Activated B cell treated with CpG ODN at 0.5 μM for 24 hours (primary cell): ENCODE data around the gene FBH1. TPM values are rescaled to one million over a fixed set of nuclear protein-coding genes. Genes with fewer than 3 reads are reported as not detected.

Source experiments
- ATAC-seq: fragments of 200-7000 bp; cut with Tn5 transposase; one replicate; pipeline ENCODE4 v1.10.0; 2021; ENCODE audit warnings: low read depth, mild to moderate bottlenecking, moderate library complexity
- CTCF ChIA-PET: fragments of 350-600 bp; sonication (Branson Sonifier 250); formaldehyde crosslinking; loops from one replicate; lab custom pipeline; 2021; ENCODE audit warnings: antibody characterized with exemption; lab: Charles Lee
- POLR2A ChIA-PET: fragments of 350-600 bp; sonication (Branson Sonifier 250); formaldehyde crosslinking; loops from one replicate; lab custom pipeline; 2021; ENCODE audit warnings: antibody characterized with exemption; lab: Charles Lee
- DNase-seq: peaks from one replicate; pipeline ENCODE4 v3.0.0; 2022
- H3K27ac Mint-ChIP-seq: one replicate; pipeline ENCODE4 v1.8.0; 2020; ENCODE audit warnings: mixed read lengths
- H3K27me3 Mint-ChIP-seq: one replicate; pipeline ENCODE4 v1.8.0; 2021; ENCODE audit warnings: mixed read lengths
- H3K36me3 Mint-ChIP-seq: one replicate; pipeline ENCODE4 v1.8.0; 2021; ENCODE audit warnings: low read depth, mixed read lengths
- H3K4me1 Mint-ChIP-seq: one replicate; pipeline ENCODE4 v1.8.0; 2021; ENCODE audit warnings: mixed read lengths
- H3K4me3 Mint-ChIP-seq: one replicate; pipeline ENCODE4 v1.8.0; 2020; ENCODE audit warnings: mild to moderate bottlenecking, mixed read lengths
- H3K9me3 Mint-ChIP-seq: one replicate; pipeline ENCODE4 v1.8.0; 2020; ENCODE audit warnings: mixed read lengths
- intact Hi-C: fragments of 100-400 bp; cut with micrococcal nuclease; formaldehyde crosslinking; loops from one replicate; pipeline ENCODE4 v1.15.1; 2024
- total RNA-seq: library from RNA; stranded (reverse); gene quantifications from 2 replicates; pipeline ENCODE4 v1.2.3, GENCODE V29; 2022
- TF ChIP-seq, protein P1 (sequence below): fragments of 200-600 bp; IDR thresholded peaks from one replicate; pipeline ENCODE4 v1.8.0; 2022; ENCODE audit warnings: antibody characterized with exemption, mild to moderate bottlenecking

Gene FBH1
- 65.5 and 68.7 TPM in 2 replicates for total RNA-seq

DNA sequence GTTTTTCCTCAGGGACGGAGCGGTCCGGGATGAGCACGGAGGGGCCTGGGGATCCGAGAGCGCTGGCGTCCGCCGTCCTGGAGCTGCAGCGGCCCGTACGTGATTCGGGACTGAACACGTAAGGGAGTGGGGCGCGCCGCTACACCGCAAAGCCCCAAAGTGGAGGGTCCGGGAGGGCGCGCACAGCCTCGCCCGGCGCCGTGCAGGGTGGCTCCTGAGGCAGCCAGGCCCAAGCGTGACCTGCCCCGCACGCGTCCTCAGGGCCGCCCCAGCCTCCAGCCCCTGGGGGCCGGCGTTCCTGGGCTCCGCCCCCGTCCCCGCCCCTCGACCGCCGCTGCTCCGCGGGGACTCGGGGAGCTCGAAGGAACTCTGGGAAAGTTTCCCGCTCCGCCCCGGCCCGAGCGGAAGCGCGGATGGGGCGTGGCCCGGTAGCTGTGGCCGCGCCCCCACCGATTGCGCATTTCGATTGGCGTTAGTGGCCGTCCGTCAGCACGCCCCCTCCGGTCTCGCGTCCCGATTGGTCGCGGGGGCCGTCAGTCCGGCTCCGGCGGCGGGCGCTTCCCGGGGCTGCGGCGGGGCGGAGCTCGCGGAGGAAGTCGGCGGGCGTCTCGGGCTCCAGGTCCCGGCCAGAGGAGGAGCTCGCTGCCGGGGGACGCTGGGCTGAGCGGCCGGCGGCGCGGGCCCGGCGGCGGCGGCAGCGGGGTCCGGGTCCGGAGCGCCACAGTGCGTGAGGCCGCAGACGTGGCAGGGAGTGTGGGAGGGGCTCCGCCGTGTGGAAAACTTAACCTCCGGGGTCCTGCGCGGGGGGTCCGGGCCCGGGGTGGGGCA, at the start of gene FBH1, which contains the start of gene ANKRD16:
FBH1 (plus strand) TSS at position 620 of the 828 bp plus-strand sequence; CDS start at position 723, 103 bp downstream.
ANKRD16 (minus strand) TSS at position 270 of the 828 bp plus-strand sequence. CDS start 539 bp downstream, outside the sequence.
- Mint-ChIP-seq H3K27ac (peak within 1 kb of the TSS; percentile 78), H3K9me3 (no peaks in the 10 kb centered on the region), H3K4me1 (peaks cover 59% of the 10 kb centered on the region), H3K36me3 (peaks cover 37% of the 10 kb centered on the region), H3K27me3 (no peaks in the 10 kb centered on the region), H3K4me3 (peak within 1 kb of the TSS; percentile 87)
- ChIA-PET CTCF (interaction anchor here (0.8 to 1.3 kb wide), 8 partner anchors 16 to 512 kb away, joined by 3 to 8 read pairs (median 4); partner anchors contain the start of gene GDI2), POLR2A (interaction anchor here (0.5 to 7.1 kb wide), 34 partner anchors 9 to 1922 kb away, joined by 3 to 173 read pairs (median 4); partner anchors contain the start of genes GDI2 and IL2RA)
- intact Hi-C loops = loop anchor here (1.0 to 2.0 kb wide), 7 partner anchors 37 to 313 kb away; partner anchors contain the start of genes GDI2, RBM17 and TASOR2
- ATAC-seq = peak; percentile 85
- TF ChIP-seq, protein P1, sequence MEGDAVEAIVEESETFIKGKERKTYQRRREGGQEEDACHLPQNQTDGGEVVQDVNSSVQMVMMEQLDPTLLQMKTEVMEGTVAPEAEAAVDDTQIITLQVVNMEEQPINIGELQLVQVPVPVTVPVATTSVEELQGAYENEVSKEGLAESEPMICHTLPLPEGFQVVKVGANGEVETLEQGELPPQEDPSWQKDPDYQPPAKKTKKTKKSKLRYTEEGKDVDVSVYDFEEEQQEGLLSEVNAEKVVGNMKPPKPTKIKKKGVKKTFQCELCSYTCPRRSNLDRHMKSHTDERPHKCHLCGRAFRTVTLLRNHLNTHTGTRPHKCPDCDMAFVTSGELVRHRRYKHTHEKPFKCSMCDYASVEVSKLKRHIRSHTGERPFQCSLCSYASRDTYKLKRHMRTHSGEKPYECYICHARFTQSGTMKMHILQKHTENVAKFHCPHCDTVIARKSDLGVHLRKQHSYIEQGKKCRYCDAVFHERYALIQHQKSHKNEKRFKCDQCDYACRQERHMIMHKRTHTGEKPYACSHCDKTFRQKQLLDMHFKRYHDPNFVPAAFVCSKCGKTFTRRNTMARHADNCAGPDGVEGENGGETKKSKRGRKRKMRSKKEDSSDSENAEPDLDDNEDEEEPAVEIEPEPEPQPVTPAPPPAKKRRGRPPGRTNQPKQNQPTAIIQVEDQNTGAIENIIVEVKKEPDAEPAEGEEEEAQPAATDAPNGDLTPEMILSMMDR = no peak
- peak; percentile 100 for DNase-seq

DNA sequence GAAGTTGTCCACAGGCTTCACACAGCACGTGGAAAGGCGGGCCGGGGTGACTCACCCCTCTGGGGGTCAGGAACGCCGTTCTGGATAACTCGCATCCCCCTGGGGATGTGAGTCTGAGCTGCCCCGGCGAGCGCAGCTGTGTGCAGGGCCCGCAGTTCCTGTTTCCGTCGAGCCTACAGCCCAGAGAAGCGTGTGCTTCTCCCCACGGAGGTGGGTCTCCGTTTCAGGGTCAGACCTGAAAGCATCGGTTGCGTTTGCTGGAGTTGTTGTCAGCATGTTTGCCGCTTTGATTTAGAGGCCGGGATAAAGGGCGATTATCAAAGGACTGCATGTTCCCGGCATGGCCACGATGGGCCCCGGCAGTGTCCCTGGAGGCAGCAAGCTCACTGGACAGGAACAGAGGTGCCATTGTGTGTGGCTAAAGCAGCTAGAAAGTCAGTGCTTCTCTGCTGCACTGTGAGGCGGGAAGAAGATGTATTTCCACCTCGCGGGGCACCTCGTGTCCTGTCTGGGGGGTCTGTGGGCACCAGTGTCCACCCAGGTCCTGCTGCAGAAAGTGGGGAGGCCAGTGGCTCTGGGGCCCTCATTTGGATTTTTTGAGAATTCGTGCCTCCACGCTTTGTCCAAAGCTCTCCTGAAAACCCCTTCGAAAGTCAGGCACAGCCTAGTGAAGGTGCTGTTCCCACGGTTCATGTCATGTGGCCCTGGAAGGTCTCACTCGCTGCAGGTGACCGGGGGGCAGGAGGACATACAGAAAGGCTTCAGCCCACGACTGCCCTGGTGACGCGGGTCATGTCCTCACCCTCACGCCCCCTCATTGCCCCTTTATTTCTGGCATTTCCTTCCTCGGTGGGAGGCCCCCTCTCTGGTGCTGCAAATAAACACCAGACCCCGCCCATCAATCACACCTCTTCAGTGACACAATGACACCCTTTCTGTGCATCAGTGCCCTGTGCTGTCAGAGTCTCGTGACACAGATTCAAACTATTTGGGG, 49.4 kb upstream of the FBH1 start:
- Mint-ChIP-seq H3K27me3 (no peaks in the 10 kb centered on the region), H3K4me3 (peak overlapping the region; percentile 84), H3K4me1 (peaks cover 79% of the 10 kb centered on the region), H3K9me3 (no peaks in the 10 kb centered on the region), H3K27ac (peak overlapping the region; percentile 98), H3K36me3 (no peaks in the 10 kb centered on the region)
- intact Hi-C loops = loop anchor here (1.0 to 2.0 kb wide), 6 partner anchors 10 to 210 kb away; partner anchors contain the start of gene ANKRD16
- TF ChIP-seq, protein P1 = no peak
- peak; percentile 78 for DNase-seq
- peak; percentile 83 for ATAC-seq
- CTCF ChIA-PET = interaction anchor here (0.8 to 2.3 kb wide), 5 partner anchors 11 to 217 kb away, joined by 3 to 10 read pairs (median 7); partner anchors contain the start of gene GDI2
- POLR2A ChIA-PET = interaction anchor here (0.6 to 8.9 kb wide), 22 partner anchors 8 to 507 kb away, joined by 3 to 373 read pairs (median 4); partner anchors contain the start of genes ANKRD16, FBH1, GDI2 and TASOR2

DNA sequence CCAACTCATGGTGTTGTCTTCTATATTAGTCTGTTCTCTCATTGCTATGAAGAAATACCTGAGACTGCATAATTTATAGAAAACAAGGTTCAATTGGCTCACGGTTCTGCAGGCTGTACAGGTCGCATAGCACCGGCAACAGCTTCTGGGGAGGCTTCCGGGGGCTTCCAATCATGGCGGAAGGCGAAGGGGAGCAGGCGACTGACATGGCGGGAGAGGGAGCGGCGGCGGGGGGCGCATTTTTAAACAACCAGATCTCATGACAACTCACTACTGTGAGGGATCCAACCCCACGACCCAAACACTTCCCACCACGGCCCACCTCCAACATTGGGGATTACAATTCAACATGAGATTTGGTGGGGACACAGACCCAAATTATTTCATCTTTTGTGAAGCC, 48.1 kb upstream of the FBH1 start:
- H3K27me3 Mint-ChIP-seq = no peaks in the 10 kb centered on the region
- peak overlapping the region; percentile 98 for H3K27ac Mint-ChIP-seq
- CTCF ChIA-PET = interaction anchor here (0.8 to 2.2 kb wide), 3 partner anchors 10 to 218 kb away, joined by 3 to 10 read pairs (median 6); no protein-coding TSS in a partner anchor
- POLR2A ChIA-PET = interaction anchor here (0.6 to 8.9 kb wide), 8 partner anchors 11 to 135 kb away, joined by 3 to 373 read pairs (median 23); partner anchors contain the start of genes ANKRD16, FBH1 and GDI2
- intact Hi-C loops = loop anchor here (2.0 kb wide), 1 partner anchor 209 kb away; no protein-coding TSS in a partner anchor
- no peaks in the 10 kb centered on the region for H3K9me3 Mint-ChIP-seq
- TF ChIP-seq, protein P1 = no peak
- H3K36me3 Mint-ChIP-seq = no peaks in the 10 kb centered on the region
- ATAC-seq = no peak
- H3K4me1 Mint-ChIP-seq = peaks cover 89% of the 10 kb centered on the region
- H3K4me3 Mint-ChIP-seq = no peak overlapping the region
- DNase-seq = no peak

DNA sequence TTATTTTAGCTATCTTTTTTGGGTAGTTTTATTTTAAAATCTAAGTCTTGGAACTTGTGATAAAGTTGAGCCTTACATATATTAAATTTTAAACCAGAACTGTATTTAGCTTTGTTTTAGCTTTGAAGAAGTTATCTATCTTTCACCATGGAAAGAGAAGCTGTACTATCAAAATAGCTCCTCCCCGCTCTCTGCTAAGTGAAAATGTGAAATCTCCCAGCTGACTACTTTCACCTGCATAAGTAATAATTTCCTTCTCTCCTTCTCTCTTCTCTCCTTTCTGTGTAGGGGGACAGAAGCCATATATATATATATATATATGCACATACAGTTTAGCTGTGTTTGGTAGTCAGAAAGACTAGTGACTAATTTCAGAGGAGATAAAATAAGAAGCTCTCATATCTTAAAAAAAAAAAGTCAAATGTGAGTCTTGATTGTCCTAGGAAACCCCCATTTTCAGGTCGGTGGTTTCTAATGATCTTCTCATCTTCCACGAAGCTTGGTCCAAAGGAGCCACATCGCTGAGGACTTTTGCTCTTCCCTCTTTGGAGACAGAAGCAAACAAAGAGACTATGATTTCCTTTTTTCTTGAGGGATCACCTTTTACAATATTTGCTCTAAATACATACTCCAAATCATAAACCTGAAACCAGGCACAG, 46.2 kb upstream of the FBH1 start:
- TF ChIP-seq, protein P1 = no peak
- Mint-ChIP-seq H3K4me1 (peaks cover 87% of the 10 kb centered on the region), H3K36me3 (no peaks in the 10 kb centered on the region), H3K27ac (peak overlapping the region; percentile 98), H3K9me3 (no peaks in the 10 kb centered on the region), H3K27me3 (no peaks in the 10 kb centered on the region), H3K4me3 (peak overlapping the region; percentile 75)
- CTCF ChIA-PET = interaction anchor here (0.9 to 2.7 kb wide), 6 partner anchors 9 to 207 kb away, joined by 4 to 11 read pairs (median 5); no protein-coding TSS in a partner anchor
- DNase-seq = no peak
- POLR2A ChIA-PET = interaction anchor here (0.6 to 8.9 kb wide), 16 partner anchors 9 to 397 kb away, joined by 3 to 373 read pairs (median 6); partner anchors contain the start of genes ANKRD16, FBH1 and GDI2
- ATAC-seq = peak; percentile 3
- intact Hi-C loops = loop anchor here (1.0 kb wide), 2 partner anchors 8 to 29 kb away; no protein-coding TSS in a partner anchor
